K562 (cell line): ENCODE data around the gene POLE2. TPM values are rescaled to one million over a fixed set of nuclear protein-coding genes. Genes with fewer than 3 reads are reported as not detected.

Source experiments
- BRF1 ChIP-seq: IDR thresholded peaks from 3 replicates; pipeline ENCODE4 v1.6.1; 2011; ENCODE audit warnings: borderline replicate concordance, mild to moderate bottlenecking; ENCODE audit not compliant: insufficient read length; ENCODE audit errors: extremely low read depth
- CBX3 ChIP-seq, 2 experiments: IDR thresholded peaks; 1 replicate in 1 of 2; 2 replicates in 1 of 2; pipeline ENCODE4 v1.6.1; 2012; ENCODE audit warnings: inconsistent platforms in 2 of 2, low read length in 2 of 2, borderline replicate concordance in 1 of 2, control low read depth in 1 of 2
- CREBBP ChIP-seq: IDR thresholded peaks from one replicate; pipeline ENCODE4 v1.6.1; 2012; ENCODE audit warnings: low read depth, mild to moderate bottlenecking, control low read depth, inconsistent platforms, low read length
- FOXP1 ChIP-seq: sonication (generic); formaldehyde crosslinking; IDR thresholded peaks from 2 replicates; pipeline ENCODE4 v1.8.0; 2022; ENCODE audit warnings: mild to moderate bottlenecking, missing genetic modification reagents
- NR2C2 ChIP-seq, 2 experiments: fragments of 200-800 bp in 1 of 2; sonication (Bioruptor generic) in 1 of 2; sonication (generic) in 1 of 2; formaldehyde crosslinking in 1 of 2; IDR thresholded peaks; 2 replicates each; pipeline versions ENCODE4 v1.6.1 to v1.8.0; 2016 to 2022; ENCODE audit warnings: mild to moderate bottlenecking in 1 of 2, missing compliant biosample characterization in 1 of 2, missing genetic modification characterization in 1 of 2, missing genetic modification reagents in 1 of 2
- PHTF2 ChIP-seq: fragments of 250-450 bp; sonication (Bioruptor Pico); IDR thresholded peaks from 2 replicates; pipeline ENCODE4 v1.5.0; 2021; ENCODE audit warnings: mild to moderate bottlenecking
- PTBP1 ChIP-seq: fragments of 200-400 bp; formaldehyde crosslinking; IDR thresholded peaks from 2 replicates; pipeline ENCODE4 v1.6.1; 2017; ENCODE audit warnings: low read depth, low read length
- TSC22D4 ChIP-seq: fragments of 450-650 bp; IDR thresholded peaks from 2 replicates; pipeline ENCODE4 v1.6.1; 2016; ENCODE audit warnings: missing genetic modification characterization, missing biosample characterization, control low read depth
- ZBTB8A ChIP-seq: fragments of 450-650 bp; IDR thresholded peaks from 2 replicates; pipeline ENCODE4 v1.6.1; 2018; ENCODE audit warnings: mild to moderate bottlenecking, moderate library complexity; ENCODE audit not compliant: partially characterized antibody
- ZKSCAN8 ChIP-seq: fragments of 200-800 bp; sonication (Bioruptor generic); IDR thresholded peaks from 2 replicates; pipeline ENCODE4 v1.6.1; 2016; ENCODE audit warnings: missing genetic modification characterization, missing compliant biosample characterization
- ZNF121 ChIP-seq: sonication (generic); formaldehyde crosslinking; conservative IDR thresholded peaks from 2 replicates; pipeline ENCODE4 v1.8.0; 2022; ENCODE audit warnings: missing genetic modification reagents
- ZNF586 ChIP-seq: fragments of 450-650 bp; formaldehyde crosslinking; conservative IDR thresholded peaks from 2 replicates; pipeline ENCODE4 v1.4.0; 2020; ENCODE audit warnings: mild to moderate bottlenecking, moderate library complexity
- polyA plus RNA-seq, 8 experiments: library from polyadenylated mRNA; depleted of rRNA in 4 of 8; stranded (reverse) in 5 of 8; unstranded in 3 of 8; fragments of >200 nt; fragmentation: Nextera tagmentation in 2 of 8; fragmentation: Illumina TruSeq in 1 of 8; extraction: Ambion mirVana in 2 of 8; extraction: Trizol in 1 of 8; gene quantifications; 2 replicates each; pipeline versions ENCODE4 v1.2.1 to v1.2.3, GENCODE V29; 2011 to 2014; ENCODE audit warnings: inconsistent platforms in 1 of 8, missing spikeins in 1 of 8
- total RNA-seq, 7 experiments: library from RNA; depleted of rRNA in 6 of 7; stranded (reverse); fragments of >200 nt in 6 of 7; fragmentation: Illumina TruSeq in 2 of 7; extraction: Trizol in 2 of 7; gene quantifications; 2 replicates each; pipeline versions ENCODE4 v1.2.1 to v1.2.3, GENCODE V29; 2011 to 2021; ENCODE audit warnings: low replicate concordance in 1 of 7
- TF ChIP-seq, protein P1 (sequence below): sonication (generic); formaldehyde crosslinking; IDR thresholded peaks from 2 replicates; pipeline ENCODE4 v1.8.0; 2022; ENCODE audit warnings: mild to moderate bottlenecking, missing genetic modification reagents
- TF ChIP-seq, protein P2 (sequence below): fragments of 250-450 bp; sonication (Bioruptor Pico); IDR thresholded peaks from 2 replicates; pipeline ENCODE4 v1.8.0; 2021; ENCODE audit warnings: moderate library complexity, mild to moderate bottlenecking, inconsistent platforms
- TF ChIP-seq, protein P3 (sequence below): sonication (generic); formaldehyde crosslinking; IDR thresholded peaks from 2 replicates; pipeline ENCODE4 v1.8.0; 2023; ENCODE audit warnings: mild to moderate bottlenecking, missing genetic modification reagents
- TF ChIP-seq, protein P4 (sequence below): sonication (generic); formaldehyde crosslinking; IDR thresholded peaks from 2 replicates; pipeline ENCODE4 v1.8.1; 2023; ENCODE audit warnings: mild to moderate bottlenecking, missing genetic modification reagents
- TF ChIP-seq, protein P5 (sequence below): fragments of 450-650 bp; IDR thresholded peaks from 2 replicates; pipeline ENCODE4 v1.6.1; 2016

Gene POLE2
- total and polyA plus RNA-seq, 9 of the 15 experiments (the other 6 are each of a cell fraction or from before 2014, with no cell fraction given): 30.7 to 78.4 (median 55.4) TPM

DNA sequence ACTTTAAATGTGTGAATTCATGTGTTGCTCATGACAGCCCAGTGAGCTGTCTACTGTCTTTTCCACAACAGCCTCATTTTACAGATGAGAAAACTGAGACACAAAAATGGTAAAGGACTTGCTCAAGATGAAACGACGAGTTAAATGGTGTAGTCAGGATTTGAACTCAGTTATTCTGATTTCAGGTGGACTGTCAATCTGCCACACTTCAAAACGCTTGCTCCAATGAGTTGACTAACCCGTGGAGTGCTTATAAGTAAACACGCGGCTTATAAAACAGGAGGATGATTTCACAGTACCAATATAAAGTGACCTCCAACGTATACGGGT lies 652 bp upstream of the POLE2 start (continued):
- TF ChIP-seq PHTF2: no peak
- no peak for TF ChIP-seq CREBBP
- TF ChIP-seq FOXP1 (CRISPR knock-in tag): no peak
- TF ChIP-seq, protein P1, sequence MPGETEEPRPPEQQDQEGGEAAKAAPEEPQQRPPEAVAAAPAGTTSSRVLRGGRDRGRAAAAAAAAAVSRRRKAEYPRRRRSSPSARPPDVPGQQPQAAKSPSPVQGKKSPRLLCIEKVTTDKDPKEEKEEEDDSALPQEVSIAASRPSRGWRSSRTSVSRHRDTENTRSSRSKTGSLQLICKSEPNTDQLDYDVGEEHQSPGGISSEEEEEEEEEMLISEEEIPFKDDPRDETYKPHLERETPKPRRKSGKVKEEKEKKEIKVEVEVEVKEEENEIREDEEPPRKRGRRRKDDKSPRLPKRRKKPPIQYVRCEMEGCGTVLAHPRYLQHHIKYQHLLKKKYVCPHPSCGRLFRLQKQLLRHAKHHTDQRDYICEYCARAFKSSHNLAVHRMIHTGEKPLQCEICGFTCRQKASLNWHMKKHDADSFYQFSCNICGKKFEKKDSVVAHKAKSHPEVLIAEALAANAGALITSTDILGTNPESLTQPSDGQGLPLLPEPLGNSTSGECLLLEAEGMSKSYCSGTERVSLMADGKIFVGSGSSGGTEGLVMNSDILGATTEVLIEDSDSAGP (CRISPR knock-in tag): no peak
- 0 out of 2 replicates have a peak, but pooled peaks have one; percentile 15 for TF ChIP-seq ZKSCAN8 (CRISPR knock-in tag)
- TF ChIP-seq BRF1: no peak
- TF ChIP-seq, protein P2, sequence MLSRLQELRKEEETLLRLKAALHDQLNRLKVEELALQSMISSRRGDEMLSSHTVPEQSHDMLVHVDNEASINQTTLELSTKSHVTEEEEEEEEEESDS (CRISPR knock-in tag): no peak
- no peak for TF ChIP-seq TSC22D4 (tag)
- no peak for TF ChIP-seq ZNF586 (CRISPR knock-in tag)
- TF ChIP-seq, protein P3, sequence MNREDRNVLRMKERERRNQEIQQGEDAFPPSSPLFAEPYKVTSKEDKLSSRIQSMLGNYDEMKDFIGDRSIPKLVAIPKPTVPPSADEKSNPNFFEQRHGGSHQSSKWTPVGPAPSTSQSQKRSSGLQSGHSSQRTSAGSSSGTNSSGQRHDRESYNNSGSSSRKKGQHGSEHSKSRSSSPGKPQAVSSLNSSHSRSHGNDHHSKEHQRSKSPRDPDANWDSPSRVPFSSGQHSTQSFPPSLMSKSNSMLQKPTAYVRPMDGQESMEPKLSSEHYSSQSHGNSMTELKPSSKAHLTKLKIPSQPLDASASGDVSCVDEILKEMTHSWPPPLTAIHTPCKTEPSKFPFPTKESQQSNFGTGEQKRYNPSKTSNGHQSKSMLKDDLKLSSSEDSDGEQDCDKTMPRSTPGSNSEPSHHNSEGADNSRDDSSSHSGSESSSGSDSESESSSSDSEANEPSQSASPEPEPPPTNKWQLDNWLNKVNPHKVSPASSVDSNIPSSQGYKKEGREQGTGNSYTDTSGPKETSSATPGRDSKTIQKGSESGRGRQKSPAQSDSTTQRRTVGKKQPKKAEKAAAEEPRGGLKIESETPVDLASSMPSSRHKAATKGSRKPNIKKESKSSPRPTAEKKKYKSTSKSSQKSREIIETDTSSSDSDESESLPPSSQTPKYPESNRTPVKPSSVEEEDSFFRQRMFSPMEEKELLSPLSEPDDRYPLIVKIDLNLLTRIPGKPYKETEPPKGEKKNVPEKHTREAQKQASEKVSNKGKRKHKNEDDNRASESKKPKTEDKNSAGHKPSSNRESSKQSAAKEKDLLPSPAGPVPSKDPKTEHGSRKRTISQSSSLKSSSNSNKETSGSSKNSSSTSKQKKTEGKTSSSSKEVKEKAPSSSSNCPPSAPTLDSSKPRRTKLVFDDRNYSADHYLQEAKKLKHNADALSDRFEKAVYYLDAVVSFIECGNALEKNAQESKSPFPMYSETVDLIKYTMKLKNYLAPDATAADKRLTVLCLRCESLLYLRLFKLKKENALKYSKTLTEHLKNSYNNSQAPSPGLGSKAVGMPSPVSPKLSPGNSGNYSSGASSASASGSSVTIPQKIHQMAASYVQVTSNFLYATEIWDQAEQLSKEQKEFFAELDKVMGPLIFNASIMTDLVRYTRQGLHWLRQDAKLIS (CRISPR knock-in tag): no peak
- TF ChIP-seq ZNF121 (CRISPR knock-in tag): no peak
- TF ChIP-seq PTBP1: no peak
- TF ChIP-seq NR2C2 (CRISPR knock-in tag; IDR thresholded peaks at IDR 0.05): no peak
- TF ChIP-seq NR2C2 (tag; IDR thresholded peaks at IDR 0.05): no peak
- TF ChIP-seq, protein P4, sequence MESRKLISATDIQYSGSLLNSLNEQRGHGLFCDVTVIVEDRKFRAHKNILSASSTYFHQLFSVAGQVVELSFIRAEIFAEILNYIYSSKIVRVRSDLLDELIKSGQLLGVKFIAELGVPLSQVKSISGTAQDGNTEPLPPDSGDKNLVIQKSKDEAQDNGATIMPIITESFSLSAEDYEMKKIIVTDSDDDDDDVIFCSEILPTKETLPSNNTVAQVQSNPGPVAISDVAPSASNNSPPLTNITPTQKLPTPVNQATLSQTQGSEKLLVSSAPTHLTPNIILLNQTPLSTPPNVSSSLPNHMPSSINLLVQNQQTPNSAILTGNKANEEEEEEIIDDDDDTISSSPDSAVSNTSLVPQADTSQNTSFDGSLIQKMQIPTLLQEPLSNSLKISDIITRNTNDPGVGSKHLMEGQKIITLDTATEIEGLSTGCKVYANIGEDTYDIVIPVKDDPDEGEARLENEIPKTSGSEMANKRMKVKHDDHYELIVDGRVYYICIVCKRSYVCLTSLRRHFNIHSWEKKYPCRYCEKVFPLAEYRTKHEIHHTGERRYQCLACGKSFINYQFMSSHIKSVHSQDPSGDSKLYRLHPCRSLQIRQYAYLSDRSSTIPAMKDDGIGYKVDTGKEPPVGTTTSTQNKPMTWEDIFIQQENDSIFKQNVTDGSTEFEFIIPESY (CRISPR knock-in tag): no peak
- no peak for TF ChIP-seq ZBTB8A
- no peak for TF ChIP-seq CBX3 (IDR thresholded peaks at IDR 0.05; ENCODE audit: borderline replicate concordance in 1 of 2, low read length in 2 of 2)
- TF ChIP-seq, protein P5, sequence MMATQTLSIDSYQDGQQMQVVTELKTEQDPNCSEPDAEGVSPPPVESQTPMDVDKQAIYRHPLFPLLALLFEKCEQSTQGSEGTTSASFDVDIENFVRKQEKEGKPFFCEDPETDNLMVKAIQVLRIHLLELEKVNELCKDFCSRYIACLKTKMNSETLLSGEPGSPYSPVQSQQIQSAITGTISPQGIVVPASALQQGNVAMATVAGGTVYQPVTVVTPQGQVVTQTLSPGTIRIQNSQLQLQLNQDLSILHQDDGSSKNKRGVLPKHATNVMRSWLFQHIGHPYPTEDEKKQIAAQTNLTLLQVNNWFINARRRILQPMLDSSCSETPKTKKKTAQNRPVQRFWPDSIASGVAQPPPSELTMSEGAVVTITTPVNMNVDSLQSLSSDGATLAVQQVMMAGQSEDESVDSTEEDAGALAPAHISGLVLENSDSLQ: 0 out of 2 replicates have a peak, but pooled peaks have one; percentile 21
